Measurements from ENCODE around the gene ACTG2. TPM values are rescaled to one million over a fixed set of nuclear protein-coding genes. Genes with fewer than 3 reads are reported as not detected.

Gene ACTG2
- total and polyA plus RNA-seq, 2 experiments from 2014 or later, result 20.3 to 41.1 TPM

DNA sequence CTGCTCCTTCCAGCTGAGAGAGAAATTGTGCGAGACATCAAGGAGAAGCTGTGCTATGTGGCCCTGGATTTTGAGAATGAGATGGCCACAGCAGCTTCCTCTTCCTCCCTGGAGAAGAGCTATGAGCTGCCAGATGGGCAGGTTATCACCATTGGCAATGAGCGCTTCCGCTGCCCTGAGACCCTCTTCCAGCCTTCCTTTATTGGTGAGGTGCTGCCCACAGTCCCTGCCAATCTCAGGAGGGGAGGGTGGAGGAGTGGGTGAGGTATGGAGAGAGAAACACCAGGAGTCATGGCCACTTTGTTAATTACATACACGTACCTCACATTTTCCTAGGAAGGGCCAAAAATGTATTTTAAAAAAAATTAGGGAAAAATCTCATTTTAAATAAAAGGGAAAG lies 21.9 kb downstream of the ACTG2 start:
- Histone ChIP-seq H3K36me3 (replicated peaks; ENCODE audit: insufficient read depth, low read depth) (no peaks in the 10 kb centered on the region), H3K9me2 (replicated peaks; ENCODE audit: insufficient read depth) (no peaks in the 10 kb centered on the region), H3K4me1 (ENCODE audit: insufficient read depth) (no peaks in the 10 kb centered on the region), H2AFZ (no peak overlapping the region), H3K4me2 (no peak overlapping the region), H4K20me1 (ENCODE audit: insufficient read depth, poor library complexity, severe bottlenecking) (no peaks in the 10 kb centered on the region), H3K4me3 (no peak overlapping the region), H3K27me3 (no peaks in the 10 kb centered on the region), H3K9me3 (ENCODE audit: low read depth) (no peaks in the 10 kb centered on the region), H3K79me2 (no peaks in the 10 kb centered on the region), H3K27ac (no peak overlapping the region)
- DNase-seq (ENCODE audit: low spot score), result no peak
- TF ChIP-seq EZH2phosphoT487 (IDR thresholded peaks at IDR 0.05; ENCODE audit: low read depth, severe bottlenecking, unreplicated experiment), result no peak
- 93% methylated on average over 4 of the region's 4 CpGs for WGBS (ENCODE audit: low lambda C conversion rate, missing lambda C conversion rate)

GRCh38 chr2:73915437-73915993 lies 22.7 kb downstream of the ACTG2 start:
- Histone ChIP-seq H4K20me1 (ENCODE audit: insufficient read depth, poor library complexity, severe bottlenecking) (no peaks in the 10 kb centered on the region), H3K27me3 (no peaks in the 10 kb centered on the region), H2AFZ (no peak overlapping the region), H3K79me2 (no peaks in the 10 kb centered on the region), H3K36me3 (replicated peaks; ENCODE audit: insufficient read depth, low read depth) (no peaks in the 10 kb centered on the region), H3K4me3 (no peak overlapping the region), H3K9me2 (replicated peaks; ENCODE audit: insufficient read depth) (no peaks in the 10 kb centered on the region), H3K4me1 (ENCODE audit: insufficient read depth) (no peaks in the 10 kb centered on the region), H3K4me2 (no peak overlapping the region), H3K9me3 (ENCODE audit: low read depth) (no peaks in the 10 kb centered on the region), H3K27ac (no peak overlapping the region)
- WGBS (ENCODE audit: low lambda C conversion rate, missing lambda C conversion rate), result 97% methylated on average over 5 of the region's 5 CpGs
- DNase-seq (ENCODE audit: low spot score), result no peak
- TF ChIP-seq CTCF (IDR thresholded peaks at IDR 0.05; ENCODE audit: poor library complexity) (no peak), EZH2phosphoT487 (IDR thresholded peaks at IDR 0.05; ENCODE audit: low read depth, severe bottlenecking, unreplicated experiment) (no peak), EZH2 (IDR thresholded peaks at IDR 0.05; ENCODE audit: borderline replicate concordance) (no peak)

DNA sequence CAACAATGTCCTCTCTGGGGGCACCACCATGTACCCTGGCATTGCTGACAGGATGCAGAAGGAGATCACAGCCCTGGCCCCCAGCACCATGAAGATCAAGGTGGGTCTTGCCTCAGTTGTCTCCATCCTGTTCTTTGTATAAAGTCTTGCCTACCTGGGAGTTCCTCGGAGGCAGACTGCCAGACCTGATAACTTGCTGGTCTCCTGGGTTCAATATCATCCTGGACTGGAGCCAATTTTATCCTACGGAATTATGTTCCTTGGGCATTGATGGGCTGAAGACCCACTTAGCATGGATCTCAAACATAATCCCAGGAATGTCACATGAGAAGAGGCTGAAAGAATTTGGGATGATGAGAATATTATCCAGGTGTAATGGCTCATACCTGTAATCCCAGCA lies 23.9 kb downstream of the ACTG2 start:
- no peaks in the 10 kb centered on the region for H3K36me3 ChIP-seq (replicated peaks; ENCODE audit: insufficient read depth, low read depth)
- no peaks in the 10 kb centered on the region for H3K9me2 ChIP-seq (replicated peaks; ENCODE audit: insufficient read depth)
- no peak overlapping the region for H3K4me2 ChIP-seq
- no peaks in the 10 kb centered on the region for H3K4me1 ChIP-seq (ENCODE audit: insufficient read depth)
- DNase-seq (ENCODE audit: low spot score), result no peak
- H3K27ac ChIP-seq, result no peak overlapping the region
- no peaks in the 10 kb centered on the region for H3K27me3 ChIP-seq
- no peak overlapping the region for H2AFZ ChIP-seq
- no peaks in the 10 kb centered on the region for H3K79me2 ChIP-seq
- H3K4me3 ChIP-seq, result no peak overlapping the region
- TF ChIP-seq EZH2 (IDR thresholded peaks at IDR 0.05; ENCODE audit: borderline replicate concordance) (no peak), CTCF (IDR thresholded peaks at IDR 0.05; ENCODE audit: poor library complexity) (no peak), EZH2phosphoT487 (IDR thresholded peaks at IDR 0.05; ENCODE audit: low read depth, severe bottlenecking, unreplicated experiment) (no peak)
- H3K9me3 ChIP-seq (ENCODE audit: low read depth), result no peaks in the 10 kb centered on the region
- no peaks in the 10 kb centered on the region for H4K20me1 ChIP-seq (ENCODE audit: insufficient read depth, poor library complexity, severe bottlenecking)
- WGBS (ENCODE audit: low lambda C conversion rate, missing lambda C conversion rate), result 66% methylated on average over 2 of the region's 2 CpGs

GRCh38 chr2:73917296-73917695 lies 24.5 kb downstream of the ACTG2 start:
- no peaks in the 10 kb centered on the region for H3K4me1 ChIP-seq (ENCODE audit: insufficient read depth)
- 72% methylated on average over 2 of the region's 2 CpGs for WGBS (ENCODE audit: low lambda C conversion rate, missing lambda C conversion rate)
- TF ChIP-seq CTCF (IDR thresholded peaks at IDR 0.05; ENCODE audit: poor library complexity) (no peak), EZH2 (IDR thresholded peaks at IDR 0.05; ENCODE audit: borderline replicate concordance) (no peak), EZH2phosphoT487 (IDR thresholded peaks at IDR 0.05; ENCODE audit: low read depth, severe bottlenecking, unreplicated experiment) (no peak)
- no peaks in the 10 kb centered on the region for H3K27me3 ChIP-seq
- H4K20me1 ChIP-seq (ENCODE audit: insufficient read depth, poor library complexity, severe bottlenecking), result no peaks in the 10 kb centered on the region
- no peaks in the 10 kb centered on the region for H3K79me2 ChIP-seq
- no peaks in the 10 kb centered on the region for H3K9me3 ChIP-seq (ENCODE audit: low read depth)
- no peaks in the 10 kb centered on the region for H3K9me2 ChIP-seq (replicated peaks; ENCODE audit: insufficient read depth)
- H3K36me3 ChIP-seq (replicated peaks; ENCODE audit: insufficient read depth, low read depth), result no peaks in the 10 kb centered on the region
- no peak overlapping the region for H3K4me3 ChIP-seq
- H2AFZ ChIP-seq, result no peak overlapping the region
- H3K4me2 ChIP-seq, result no peak overlapping the region
- DNase-seq (ENCODE audit: low spot score), result no peak
- no peak overlapping the region for H3K27ac ChIP-seq

Data from hepatocyte (in vitro differentiated cells).